Neural cell (in vitro differentiated cells): Measurements from ENCODE around the gene ALOX5AP.

Source experiments
- EZH2 ChIP-seq: fragments of 200-600, 300-800 bp; shearing (Covaris generic), sonication (generic); IDR thresholded peaks from 2 replicates; pipeline ENCODE4 v1.6.1; 2014; ENCODE audit warnings: antibody characterized with exemption, low read length, borderline replicate concordance, mild to moderate bottlenecking; ENCODE audit not compliant: insufficient read depth, poor library complexity, severe bottlenecking
- TAF1 ChIP-seq: IDR thresholded peaks from 2 replicates; pipeline ENCODE4 v1.6.1; 2012; ENCODE audit warnings: low read depth
- TF ChIP-seq, protein P1 (sequence below): fragments of 450-650 bp; IDR thresholded peaks from 2 replicates; pipeline ENCODE4 v1.5.1; 2014; ENCODE audit warnings: antibody characterized with exemption, mild to moderate bottlenecking, moderate library complexity; ENCODE audit not compliant: poor library complexity, severe bottlenecking

DNA sequence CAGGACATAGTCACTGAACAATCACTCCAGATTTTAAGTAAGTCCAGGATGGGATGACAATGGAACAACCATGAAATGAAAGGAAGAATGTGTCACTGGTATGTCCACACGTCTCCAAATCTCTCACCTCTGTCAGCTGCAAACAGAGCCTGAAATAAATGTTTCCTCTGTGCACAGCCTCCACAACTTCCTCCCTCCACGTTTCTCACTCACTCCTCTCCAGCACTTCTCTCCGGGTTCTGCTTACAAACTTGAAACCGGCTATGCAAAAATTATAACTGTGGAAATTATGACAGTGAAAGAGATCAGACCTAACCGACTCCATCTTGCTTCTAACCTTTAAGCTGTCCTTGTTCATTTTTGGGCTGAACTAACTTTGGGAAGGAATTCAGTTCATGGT, 35.0 kb upstream of the ALOX5AP start:
- TF ChIP-seq TAF1 (no peak), EZH2 (no peak)
- TF ChIP-seq, protein P1, sequence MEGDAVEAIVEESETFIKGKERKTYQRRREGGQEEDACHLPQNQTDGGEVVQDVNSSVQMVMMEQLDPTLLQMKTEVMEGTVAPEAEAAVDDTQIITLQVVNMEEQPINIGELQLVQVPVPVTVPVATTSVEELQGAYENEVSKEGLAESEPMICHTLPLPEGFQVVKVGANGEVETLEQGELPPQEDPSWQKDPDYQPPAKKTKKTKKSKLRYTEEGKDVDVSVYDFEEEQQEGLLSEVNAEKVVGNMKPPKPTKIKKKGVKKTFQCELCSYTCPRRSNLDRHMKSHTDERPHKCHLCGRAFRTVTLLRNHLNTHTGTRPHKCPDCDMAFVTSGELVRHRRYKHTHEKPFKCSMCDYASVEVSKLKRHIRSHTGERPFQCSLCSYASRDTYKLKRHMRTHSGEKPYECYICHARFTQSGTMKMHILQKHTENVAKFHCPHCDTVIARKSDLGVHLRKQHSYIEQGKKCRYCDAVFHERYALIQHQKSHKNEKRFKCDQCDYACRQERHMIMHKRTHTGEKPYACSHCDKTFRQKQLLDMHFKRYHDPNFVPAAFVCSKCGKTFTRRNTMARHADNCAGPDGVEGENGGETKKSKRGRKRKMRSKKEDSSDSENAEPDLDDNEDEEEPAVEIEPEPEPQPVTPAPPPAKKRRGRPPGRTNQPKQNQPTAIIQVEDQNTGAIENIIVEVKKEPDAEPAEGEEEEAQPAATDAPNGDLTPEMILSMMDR: no peak
